HG03469 (cell line): Measurements from ENCODE around the gene TANGO2.

ENCODE experiments used
- ATAC-seq: cut with Tn5 transposase; IDR thresholded peaks from one replicate; pipeline ENCODE4 v1.9.1; 2021; ENCODE audit warnings: mild to moderate bottlenecking, moderate library complexity, moderate number of reproducible peaks; ENCODE audit not compliant: unreplicated experiment

The TANGO2 gene

GRCh38 chr22:20113551-20114310, 92.8 kb downstream of the TANGO2 start:
- no peak for ATAC-seq

- no peak for ATAC-seq
These were observed 93.9 kb downstream of the TANGO2 start for GRCh38 chr22:20114506-20115475.

GRCh38 chr22:20115691-20116375, 94.9 kb downstream of the TANGO2 start, which contains the start of gene RANBP1:
Gene RANBP1 (plus strand): TSS chr22:20116104. CDS start chr22:20116185, 81 bp downstream.
- ATAC-seq, result no peak

- no peak for ATAC-seq
These were observed 95.6 kb downstream of the TANGO2 start for GRCh38 chr22:20116376-20116950.
